Left ventricle myocardium superior (tissue), 1 donor: ENCODE results near the gene TTC8. TPM values are rescaled to one million over a fixed set of nuclear protein-coding genes. Genes with fewer than 3 reads are reported as not detected.
A peak's percentile ranks its signal among the peaks of the same experiment; 100 is the strongest.
"Not testable (repeated sequence)": the region's sequence is repeated elsewhere in the genome, so short reads cannot be mapped to it uniquely, and the experiment has no call there.

Source experiments
- ATAC-seq: fragments of 200-7000 bp; cut with Tn5 transposase; one replicate; pipeline ENCODE4 v1.9.1; 2020; ENCODE audit warnings: mild to moderate bottlenecking, moderate library complexity
- DNase-seq: peaks from one replicate; pipeline ENCODE4 v3.0.0-alpha.2; 2020
- intact Hi-C: fragments of 100-400 bp; cut with micrococcal nuclease; formaldehyde crosslinking; loops from one replicate; pipeline ENCODE4 v1.11.0; 2022
- long read RNA-seq: library from polyadenylated mRNA; unstranded; transcript quantifications from one replicate; pipeline ENCODE4 v2.0.0, GENCODE V29; 2021
- total RNA-seq: library from RNA; stranded (reverse); fragmentation: NEBNext Ultra II Directional; extraction: Animal tissue kit (Norgen Biotek cat#: 25700); gene quantifications from one replicate; pipeline ENCODE4 v1.2.1, GENCODE V29; 2021
- donor health status: DM: no; HTN: yes; CAD: no; lungs with severe emphysema.

The TTC8 gene
- 4.1 TPM for total RNA-seq
- long read RNA-seq, full-length matches to known transcripts: 5 of 8 reads
- long read RNA-seq, partial matches to known transcripts: 0 of 8 reads
- long read RNA-seq, other reads (novel, unspliced or antisense): 3 of 8 reads

- peak; percentile 92 for DNase-seq
- intact Hi-C loops: no loop called here
- peak; percentile 100 for ATAC-seq
Measured at GRCh38 chr14:88824314-88825077, at the start of gene TTC8. Gene TTC8, plus strand, starts transcription at chr14:88824651. Its CDS starts 57 bp downstream, at chr14:88824708.

DNA sequence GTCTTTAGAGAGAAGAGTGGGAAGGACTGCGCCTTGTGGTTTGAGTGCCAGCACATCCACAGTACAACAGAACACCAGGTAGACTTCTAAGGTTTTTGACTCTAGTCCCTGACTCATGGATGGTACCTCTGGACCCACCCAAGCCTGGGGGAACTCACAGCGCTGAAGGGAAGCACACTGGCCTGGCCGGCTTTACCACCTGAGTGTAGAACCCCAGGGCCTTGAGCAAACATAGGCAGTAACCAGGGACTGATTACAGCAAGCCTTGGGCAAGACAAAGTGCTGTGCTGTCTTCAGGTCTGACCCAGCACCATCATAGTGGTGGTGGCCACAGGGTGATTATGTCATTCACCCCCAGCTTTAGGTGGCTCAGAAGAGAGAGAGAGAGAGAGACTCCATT lies 48.9 kb upstream of the TTC8 start:
- DNase-seq: no peak
- intact Hi-C loops: no loop called here

DNA sequence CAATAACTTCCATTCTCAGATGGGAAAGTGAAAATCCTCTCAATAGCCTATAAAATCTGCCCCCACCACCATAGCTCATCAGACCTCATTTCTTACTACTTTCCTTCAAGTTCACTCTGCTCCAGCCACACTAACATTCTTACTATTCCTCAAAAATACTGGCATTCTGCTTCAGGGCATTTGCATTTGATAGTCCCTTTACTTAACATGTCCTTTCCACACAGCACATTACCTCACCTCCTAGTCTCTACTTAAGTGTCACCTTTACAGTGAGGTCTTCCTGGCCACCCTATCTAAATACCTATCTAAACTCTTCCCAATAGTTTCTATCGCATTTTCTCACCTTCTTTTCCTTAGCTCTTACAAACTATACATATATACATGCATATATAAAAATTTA lies 38.5 kb upstream of the TTC8 start:
- no peak for DNase-seq
- no peak for ATAC-seq
- intact Hi-C loops: no loop called here

More for the DNA sequence above, 48.9 kb upstream of the TTC8 start:
- ATAC-seq: no peak

GRCh38 chr14:88786715-88787114 lies 37.7 kb upstream of the TTC8 start:
- intact Hi-C loops: no loop called here
- no peak for ATAC-seq

DNA sequence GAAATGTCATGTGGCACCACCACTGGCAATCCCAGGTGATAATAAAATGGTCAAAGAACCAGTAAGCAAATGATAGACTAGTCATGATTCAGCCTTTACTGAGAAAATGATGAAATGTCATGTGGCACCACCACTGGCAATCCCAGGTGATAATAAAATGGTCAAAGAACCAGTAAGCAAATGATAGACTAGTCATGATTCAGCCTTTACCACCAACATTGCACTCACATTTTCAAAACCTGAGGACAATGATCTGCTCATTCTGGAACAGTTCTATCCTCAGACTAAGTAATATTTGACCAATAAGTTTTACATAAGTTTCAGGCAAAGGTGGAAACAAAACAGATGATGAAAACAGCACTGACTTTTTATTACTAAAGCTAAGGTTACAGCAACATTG lies 34.9 kb upstream of the TTC8 start:
- ATAC-seq, DNase-seq, intact Hi-C loops: not testable (repeated sequence)

More at GRCh38 chr14:88786715-88787114, 37.7 kb upstream of the TTC8 start:
- DNase-seq: no peak

DNA sequence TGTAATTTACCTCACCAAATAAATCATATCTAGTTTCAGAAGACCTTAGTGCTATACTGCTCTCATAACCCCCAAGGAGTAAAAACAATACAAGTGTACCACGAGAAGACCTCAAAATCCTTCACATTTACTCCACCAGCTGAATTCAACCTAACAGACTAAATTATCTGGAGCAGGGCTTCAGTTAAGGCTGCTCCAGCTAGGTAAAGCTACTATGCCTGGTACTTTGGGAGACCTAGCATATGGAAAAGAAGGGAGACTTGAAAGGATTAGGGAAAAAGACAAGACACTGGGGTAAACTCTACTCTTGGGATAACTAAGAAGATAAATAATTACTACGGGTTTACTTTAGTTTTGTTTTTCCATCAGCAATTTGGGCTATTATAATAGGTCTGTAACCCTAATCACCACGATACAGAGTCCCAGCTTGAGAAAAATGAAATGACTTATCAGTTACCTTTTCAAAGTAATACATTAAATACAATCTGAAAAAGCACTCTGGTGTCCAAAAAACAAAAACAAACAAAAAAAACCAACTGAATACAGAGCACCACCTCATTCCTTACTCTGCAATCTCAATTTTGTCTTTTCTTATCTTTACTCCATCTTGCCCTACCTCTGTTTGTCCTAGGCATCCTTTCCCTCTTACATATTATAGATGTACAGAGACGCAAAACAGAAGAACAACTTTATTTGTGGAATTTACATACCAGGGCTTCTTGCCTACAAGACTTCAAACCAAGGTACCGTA lies 33.8 kb upstream of the TTC8 start:
- no peak for ATAC-seq
- DNase-seq: no peak
- intact Hi-C loops: no loop called here

DNA sequence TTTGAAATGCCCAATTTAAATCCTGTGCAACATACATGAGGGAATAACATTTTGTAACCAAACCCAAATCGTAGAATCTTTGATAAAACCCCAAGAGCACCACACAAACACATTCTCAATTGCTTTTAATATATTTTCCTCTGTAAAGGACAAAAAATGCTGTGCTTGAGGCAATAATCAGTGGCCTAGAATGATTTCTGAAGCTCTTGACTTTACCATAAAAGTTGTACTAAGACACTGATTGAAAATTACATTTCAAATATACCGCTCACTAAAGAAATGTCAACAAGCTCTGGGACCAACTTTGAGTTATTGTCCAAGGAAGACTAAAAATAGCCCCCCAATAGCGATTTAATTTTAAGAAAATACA lies 33.2 kb upstream of the TTC8 start:
- ATAC-seq: no peak
- intact Hi-C loops: no loop called here
- DNase-seq: no peak

DNA sequence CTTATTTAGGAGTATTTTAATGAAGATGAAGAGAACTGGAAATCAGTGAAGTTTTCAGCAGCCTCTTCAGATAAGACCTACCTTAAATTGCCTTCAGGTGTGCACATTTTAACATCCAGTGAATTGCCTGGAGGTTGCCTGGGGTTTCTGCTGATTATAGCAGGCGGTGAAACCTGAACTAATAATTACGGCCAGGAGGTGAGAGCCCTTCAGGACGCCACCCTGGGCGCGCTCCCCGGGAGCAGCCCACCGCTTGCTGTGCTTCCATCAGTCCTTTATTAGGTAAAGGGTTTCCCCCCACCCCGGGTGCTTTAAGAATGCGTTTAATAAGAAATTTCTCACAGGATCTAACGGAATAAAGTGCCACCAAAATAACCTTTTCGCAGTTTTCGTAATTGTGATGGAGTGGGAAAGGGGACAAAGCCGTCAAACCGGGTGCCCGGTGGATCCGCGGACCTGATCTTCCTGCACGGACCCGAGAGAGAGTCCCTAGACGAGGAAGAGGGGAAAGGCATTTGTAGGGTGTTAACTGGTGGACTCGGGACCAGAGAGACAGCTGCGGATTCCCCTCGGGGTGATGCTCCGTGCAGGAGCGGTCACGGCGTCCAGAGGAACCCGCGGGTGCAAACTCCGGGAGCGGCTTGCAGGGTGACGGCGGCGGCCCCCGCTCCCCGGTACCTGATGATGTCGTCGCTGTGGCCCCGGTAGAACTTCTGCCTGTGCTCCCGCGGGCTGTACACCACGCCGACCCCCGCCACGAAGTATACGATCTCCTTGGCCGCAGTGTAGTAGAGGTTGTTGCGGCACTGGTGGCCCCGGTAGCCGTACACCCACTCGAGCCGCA lies 32.6 kb upstream of the TTC8 start:
- DNase-seq: peak; percentile 33
- intact Hi-C loops: no loop called here
- ATAC-seq: no peak

- intact Hi-C loops: no loop called here
- ATAC-seq (peak; percentile 99), DNase-seq (peak; percentile 89)
Measured at GRCh38 chr14:88792473-88793258, 31.8 kb upstream of the TTC8 start, which contains the start of gene EML5. Gene EML5, minus strand, starts transcription at chr14:88792953. Its CDS starts 450 bp downstream, at chr14:88792503.

DNA sequence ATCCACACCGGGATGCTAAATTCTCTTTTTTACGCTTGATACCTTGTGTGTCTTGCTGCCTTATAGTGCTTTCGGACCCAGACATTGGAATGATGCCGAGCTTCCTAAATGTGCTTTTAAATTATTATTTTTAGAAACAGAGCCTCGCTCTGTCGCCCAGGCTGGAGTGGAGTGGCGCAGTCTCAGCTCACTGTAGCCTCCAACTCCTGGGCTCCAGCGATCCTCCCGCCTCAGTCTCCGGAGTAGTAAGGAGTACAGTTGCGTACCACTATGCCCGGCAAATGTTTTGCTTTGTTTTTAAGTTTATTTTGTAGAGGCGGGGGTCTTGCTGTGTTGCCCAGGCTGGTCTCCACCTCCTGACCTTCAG lies 31.2 kb upstream of the TTC8 start:
- DNase-seq: no peak
- peak; percentile 4 for ATAC-seq
- intact Hi-C loops: no loop called here

DNA sequence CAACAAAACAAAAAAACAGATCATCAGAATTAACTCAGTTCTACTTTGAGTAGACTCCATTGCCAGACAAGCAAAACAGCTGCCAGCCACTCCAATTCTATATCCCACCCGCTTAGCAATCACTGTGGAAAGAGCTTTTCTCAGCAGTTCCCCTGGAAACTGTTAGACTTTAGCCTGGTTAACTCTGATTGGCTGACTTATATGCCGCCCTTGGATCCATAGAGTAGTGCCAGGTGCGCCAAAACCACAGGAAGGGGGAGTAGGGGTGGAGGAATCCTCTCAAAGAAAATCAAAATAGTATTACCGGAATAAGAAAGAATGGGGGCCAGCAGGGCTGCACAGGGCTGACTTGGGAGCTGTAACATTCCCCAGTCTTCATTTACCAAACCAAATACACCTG lies 26.3 kb upstream of the TTC8 start:
- no peak for ATAC-seq
- no peak for DNase-seq
- intact Hi-C loops: no loop called here

GRCh38 chr14:88799522-88799921 lies 24.9 kb upstream of the TTC8 start:
- ATAC-seq (no peak), DNase-seq (no peak)
- intact Hi-C loops: no loop called here

- DNase-seq: no peak
- intact Hi-C loops: no loop called here
- no peak for ATAC-seq
Measured at GRCh38 chr14:88802596-88802995, 21.9 kb upstream of the TTC8 start.

DNA sequence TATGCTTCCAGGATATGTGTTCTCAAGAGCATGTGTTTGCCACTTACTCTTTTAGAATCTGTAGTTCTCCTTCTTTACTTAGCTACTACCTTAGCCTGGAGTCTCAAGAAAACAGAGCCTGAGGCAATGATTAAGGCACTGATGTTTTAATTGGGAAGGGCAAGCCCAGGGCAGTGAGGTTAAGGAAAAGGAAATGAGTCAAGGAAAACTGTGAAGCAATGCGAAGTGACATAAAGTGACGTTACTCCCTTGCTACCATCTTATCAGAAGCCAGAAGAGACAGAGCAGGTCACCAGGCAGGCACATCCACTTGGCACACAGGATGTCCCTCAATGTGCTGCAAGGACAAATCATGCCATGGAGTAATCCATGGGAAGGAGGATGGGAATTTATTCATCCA lies 20.4 kb upstream of the TTC8 start:
- DNase-seq (no peak), ATAC-seq (no peak)
- intact Hi-C loops: no loop called here

DNA sequence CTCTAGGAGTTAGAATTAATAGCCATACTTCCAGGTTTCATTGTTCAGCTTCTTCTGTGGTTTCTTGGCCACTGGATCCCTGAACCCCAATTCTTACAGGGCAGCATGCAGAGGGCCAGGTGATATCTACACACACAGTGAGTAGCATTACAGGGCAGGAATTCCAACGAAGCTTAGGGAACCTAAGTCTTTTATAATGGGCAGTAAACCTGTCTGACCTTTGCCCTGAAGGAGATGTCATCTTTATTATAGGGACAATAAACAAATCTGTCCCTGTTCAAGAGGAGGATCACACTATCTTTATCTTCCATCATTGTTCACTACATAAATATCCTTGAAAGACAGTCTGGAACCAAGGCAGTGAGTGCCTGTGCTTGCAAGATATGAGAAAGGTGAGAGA lies 20.0 kb upstream of the TTC8 start:
- DNase-seq (no peak), ATAC-seq (no peak)
- intact Hi-C loops: no loop called here

- no peak for DNase-seq
- no peak for ATAC-seq
- intact Hi-C loops: no loop called here
Measured at GRCh38 chr14:88808359-88808758, 16.1 kb upstream of the TTC8 start.

DNA sequence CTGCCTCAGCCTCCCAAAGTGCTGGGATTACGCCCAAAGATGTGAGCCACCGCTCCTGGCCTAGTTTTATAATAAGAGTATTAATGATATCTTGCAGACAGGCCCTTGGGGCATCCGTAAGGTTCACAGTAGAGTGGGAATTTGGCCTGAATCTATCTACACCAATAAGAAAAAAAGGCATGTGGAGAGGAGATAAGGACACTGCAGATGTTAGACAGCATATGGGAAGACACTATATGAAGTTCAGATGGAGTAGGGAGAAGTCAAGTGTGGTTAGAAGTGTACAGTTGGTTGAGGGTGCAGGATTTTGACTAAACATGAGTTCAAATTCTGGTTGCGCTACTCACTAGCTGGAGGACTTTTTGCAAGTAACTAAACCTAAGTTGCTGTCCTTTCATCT lies 8.5 kb upstream of the TTC8 start:
- DNase-seq: no peak
- intact Hi-C loops: no loop called here
- no peak for ATAC-seq

DNA sequence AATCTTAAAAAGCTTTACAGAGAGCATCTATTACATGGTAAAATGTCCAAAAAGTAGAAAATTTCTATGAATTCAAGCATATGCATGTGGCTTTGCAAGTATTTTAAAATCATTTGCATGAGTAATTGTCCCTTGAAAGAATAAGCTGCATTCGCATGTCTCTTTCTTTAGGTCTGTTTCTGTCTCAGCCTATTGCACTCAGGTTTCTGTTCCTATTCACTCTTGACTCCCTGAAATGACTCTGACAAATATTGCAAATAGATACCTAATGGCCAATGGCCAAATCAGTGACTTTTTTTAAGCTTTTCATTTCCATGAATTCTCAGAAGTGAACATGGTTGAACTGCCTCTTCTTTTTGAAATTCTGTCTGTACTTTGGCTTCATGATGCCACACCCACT lies 6.4 kb upstream of the TTC8 start:
- intact Hi-C loops: no loop called here
- DNase-seq (no peak), ATAC-seq (no peak)

DNA sequence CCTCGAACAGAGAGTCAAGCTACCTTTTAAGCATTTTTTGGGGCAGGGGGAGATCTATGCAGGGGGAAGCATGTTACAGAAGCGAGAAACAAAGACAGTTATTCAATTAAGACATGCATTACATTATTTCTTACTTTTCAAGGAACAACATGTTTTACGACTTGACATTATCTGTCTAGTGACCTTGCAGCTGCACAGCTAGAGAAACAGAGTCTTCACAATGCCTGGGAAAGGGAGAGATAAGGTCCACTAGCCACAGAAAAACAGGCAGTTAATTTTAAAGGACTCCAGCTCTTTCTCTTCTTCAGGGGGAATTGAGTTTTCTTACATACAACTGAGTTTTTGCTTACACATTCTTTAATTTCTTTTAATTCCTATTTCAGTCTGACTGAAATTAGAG lies 4.8 kb upstream of the TTC8 start:
- ATAC-seq, DNase-seq, intact Hi-C loops: not testable (repeated sequence)
